HG03108 (cell line): ENCODE measurements around the gene UGT1A7.
"Not testable (repeated sequence)": the region's sequence is repeated elsewhere in the genome, so short reads cannot be mapped to it uniquely, and the experiment has no call there.

Experiments
- ATAC-seq: cut with Tn5 transposase; IDR thresholded peaks from one replicate; pipeline ENCODE4 v1.9.1; 2021; ENCODE audit warnings: moderate library complexity; ENCODE audit not compliant: unreplicated experiment

The UGT1A7 gene

DNA sequence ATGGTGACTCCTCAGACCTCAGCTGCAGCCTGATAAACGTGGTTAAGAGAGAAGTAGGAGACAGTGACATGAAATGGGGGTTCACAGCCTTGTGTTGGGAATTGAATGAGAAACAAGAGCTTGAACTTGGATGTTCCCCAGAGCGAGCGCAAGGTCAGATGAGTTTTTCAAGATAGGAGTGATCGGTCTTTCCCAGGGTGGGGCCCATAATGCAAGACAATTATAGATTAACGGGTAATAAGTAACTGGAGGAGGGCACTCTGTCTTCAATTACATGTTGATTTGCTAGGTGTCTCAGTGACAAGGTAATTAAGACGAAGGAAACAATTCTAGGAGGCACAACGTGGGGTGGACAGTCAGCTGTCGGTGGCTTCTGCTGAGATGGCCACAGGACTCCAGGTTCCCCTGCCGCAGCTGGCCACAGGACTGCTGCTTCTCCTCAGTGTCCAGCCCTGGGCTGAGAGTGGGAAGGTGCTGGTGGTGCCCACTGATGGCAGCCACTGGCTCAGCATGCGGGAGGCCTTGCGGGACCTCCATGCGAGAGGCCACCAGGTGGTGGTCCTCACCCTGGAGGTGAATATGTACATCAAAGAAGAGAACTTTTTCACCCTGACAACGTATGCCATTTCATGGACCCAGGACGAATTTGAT lies 31.0 kb downstream of the UGT1A7 start, which contains the start of gene UGT1A5:
UGT1A5 (plus strand) TSS at position 297 of the 651 bp plus-strand sequence; CDS start at position 382, 85 bp downstream.
- no peak for ATAC-seq

DNA sequence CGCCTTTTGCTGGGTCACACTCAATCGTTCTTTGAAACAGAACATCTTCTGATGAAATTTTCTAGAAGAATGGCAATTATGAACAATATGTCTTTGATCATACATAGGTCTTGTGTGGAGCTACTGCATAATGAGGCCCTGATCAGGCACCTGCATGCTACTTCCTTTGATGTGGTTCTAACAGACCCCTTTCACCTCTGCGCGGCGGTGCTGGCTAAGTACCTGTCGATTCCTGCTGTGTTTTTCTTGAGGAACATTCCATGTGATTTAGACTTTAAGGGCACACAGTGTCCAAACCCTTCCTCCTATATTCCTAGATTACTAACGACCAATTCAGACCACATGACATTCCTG lies 31.5 kb downstream of the UGT1A7 start:
- ATAC-seq = no peak

DNA sequence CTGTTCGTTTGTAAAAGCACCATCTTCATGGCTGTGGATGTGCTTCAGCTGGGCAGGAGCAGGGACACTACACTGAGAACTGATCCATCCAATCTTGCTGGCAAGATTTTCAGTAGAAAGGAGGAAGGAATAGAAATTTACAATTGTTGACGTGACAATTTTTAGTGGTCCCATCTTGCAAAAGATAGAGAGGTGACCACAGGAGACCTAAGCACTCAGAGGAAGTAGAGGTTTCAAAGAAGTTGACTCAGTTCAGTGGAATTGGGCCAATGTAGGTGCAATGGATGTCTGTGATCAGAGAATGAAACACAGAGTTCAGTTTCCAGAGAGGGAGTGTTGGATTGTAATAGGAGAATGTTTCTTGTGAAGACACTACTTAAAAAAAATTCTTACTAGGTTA lies 32.4 kb downstream of the UGT1A7 start:
- no peak for ATAC-seq

DNA sequence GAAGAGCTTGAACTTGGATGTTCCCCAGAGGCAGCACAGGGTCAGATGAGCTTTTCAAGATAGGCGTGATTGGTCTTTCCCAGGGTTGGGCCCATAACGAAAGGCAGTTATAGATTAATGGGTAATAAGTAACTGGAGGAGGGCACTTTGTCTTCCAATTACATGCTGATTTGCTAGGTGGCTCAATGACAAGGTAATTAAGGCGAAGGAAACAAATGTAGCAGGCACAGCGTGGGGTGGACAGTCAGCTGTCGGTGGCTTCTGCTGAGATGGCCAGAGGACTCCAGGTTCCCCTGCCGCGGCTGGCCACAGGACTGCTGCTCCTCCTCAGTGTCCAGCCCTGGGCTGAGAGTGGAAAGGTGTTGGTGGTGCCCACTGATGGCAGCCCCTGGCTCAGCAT lies 36.9 kb downstream of the UGT1A7 start, which contains the start of gene UGT1A4:
UGT1A4 (plus strand) TSS at position 185 of the 400 bp plus-strand sequence; CDS start at position 270, 85 bp downstream.
- no peak for ATAC-seq

DNA sequence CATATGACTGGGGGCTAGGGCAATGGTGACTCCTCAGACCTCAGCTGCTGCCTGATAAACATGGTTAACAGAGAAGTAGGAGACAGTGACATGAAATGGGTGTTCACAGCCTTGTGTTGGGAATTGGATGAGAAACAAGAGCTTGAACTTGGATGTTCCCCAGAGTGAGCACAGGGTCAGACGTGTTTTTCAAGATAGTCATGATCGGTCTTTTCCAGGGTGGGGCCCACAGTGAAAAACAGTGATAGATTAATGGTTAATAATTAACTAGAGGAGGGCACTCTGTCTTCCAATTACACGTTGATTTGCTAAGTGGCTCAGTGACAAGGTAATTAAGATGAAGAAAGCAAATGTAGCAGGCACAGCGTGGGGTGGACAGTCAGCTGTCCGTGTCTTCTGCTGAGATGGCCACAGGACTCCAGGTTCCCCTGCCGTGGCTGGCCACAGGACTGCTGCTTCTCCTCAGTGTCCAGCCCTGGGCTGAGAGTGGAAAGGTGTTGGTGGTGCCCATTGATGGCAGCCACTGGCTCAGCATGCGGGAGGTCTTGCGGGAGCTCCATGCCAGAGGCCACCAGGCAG lies 47.1 kb downstream of the UGT1A7 start, which contains the start of gene UGT1A3:
UGT1A3 (plus strand) TSS at position 320 of the 579 bp plus-strand sequence; CDS start at position 405, 85 bp downstream.
- ATAC-seq = no peak

DNA sequence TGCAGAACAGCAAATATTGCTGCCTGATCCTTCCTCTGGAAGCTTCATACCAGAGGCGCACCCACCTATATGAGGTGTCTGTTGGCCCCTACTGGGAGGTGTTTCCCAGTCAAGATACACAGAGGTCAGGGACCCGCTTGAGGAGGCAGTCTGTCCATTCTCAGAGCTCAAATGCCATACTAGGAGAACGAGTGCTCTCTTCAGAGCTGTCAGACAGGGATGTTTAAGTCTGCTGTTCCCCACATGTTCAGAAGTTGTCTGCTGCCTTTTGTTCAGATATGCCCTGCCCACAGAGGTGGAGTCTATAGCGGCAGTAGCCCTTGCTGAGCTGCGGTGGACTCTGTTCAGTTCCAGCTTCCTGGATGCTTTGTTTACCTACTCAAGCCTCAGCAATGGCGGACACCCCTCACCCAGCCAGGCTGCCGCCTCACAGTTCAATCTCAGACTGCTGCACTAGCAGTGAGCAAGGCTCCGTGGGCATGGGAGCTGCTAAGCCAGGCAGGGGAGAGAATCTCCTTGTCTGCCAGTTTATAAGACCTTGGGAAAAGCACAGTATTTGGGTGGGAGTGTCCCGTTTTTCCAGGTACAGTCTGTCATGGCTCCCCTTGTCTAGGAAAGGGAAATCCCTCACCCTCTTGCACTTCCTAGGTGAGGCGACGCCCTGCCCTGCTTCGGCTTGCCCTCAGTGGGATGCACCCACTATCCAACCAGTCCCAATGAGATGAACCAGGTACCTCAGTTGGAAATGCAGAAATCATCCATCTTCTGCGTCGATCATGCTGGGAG lies 55.4 kb downstream of the UGT1A7 start:
- ATAC-seq = not testable (repeated sequence)

DNA sequence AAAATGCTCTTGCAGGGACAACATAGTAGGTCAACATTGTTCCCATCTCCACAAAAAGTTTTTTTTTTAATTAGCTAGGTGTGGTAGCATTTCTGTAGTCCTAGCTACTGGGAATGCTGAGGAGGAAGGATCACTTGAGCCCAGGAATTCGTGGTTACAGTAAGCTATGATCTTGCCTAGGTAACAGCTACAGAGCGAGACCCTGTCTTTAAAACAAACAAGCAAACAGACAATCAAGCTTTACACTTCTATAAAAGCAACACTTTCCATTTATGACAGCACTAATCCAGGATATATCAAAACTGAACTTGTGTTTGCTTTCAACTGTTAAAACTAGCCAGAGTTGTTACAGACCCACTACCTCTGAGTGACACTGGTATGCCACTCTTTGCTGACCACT lies 59.2 kb downstream of the UGT1A7 start:
- no peak for ATAC-seq

DNA sequence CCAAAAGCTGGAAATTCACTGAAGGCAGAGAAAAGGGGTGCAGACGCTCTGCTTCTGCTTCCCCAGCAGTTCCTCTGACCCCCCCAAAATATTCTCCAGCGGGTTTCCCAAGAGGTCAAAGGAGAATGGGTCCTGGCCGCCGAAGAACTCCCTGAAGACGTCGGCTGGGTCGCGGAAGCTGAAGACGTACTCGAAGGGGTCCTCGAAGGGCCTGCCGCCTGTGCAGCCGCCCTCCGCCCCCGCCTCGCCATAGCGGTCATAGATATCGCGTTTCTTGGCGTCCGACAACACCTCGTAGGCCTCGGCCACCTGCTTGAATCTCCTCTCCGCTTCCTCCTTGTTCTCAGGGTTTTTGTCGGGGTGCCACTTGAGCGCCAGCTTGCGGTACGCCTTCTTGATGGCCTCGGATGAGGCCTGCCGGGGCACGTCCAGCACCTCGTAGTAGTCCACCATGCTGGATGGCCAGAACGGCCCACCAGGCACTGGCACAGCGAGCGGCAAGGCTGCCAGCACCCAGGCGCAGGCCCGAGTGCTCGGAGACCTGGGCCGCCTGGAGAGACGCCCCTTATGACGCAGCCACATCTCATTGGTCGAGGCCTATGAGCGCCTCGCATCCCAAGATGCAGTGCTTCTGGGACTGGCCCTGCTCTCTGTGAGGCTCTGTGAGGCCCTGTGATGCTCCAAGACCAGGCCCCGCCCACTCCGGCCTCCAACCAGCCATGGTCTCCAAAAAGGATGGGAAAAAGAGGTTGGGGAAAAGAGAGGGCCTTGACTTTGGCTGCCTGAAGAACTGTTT lies 62.0 kb downstream of the UGT1A7 start:
- ATAC-seq = no peak

DNA sequence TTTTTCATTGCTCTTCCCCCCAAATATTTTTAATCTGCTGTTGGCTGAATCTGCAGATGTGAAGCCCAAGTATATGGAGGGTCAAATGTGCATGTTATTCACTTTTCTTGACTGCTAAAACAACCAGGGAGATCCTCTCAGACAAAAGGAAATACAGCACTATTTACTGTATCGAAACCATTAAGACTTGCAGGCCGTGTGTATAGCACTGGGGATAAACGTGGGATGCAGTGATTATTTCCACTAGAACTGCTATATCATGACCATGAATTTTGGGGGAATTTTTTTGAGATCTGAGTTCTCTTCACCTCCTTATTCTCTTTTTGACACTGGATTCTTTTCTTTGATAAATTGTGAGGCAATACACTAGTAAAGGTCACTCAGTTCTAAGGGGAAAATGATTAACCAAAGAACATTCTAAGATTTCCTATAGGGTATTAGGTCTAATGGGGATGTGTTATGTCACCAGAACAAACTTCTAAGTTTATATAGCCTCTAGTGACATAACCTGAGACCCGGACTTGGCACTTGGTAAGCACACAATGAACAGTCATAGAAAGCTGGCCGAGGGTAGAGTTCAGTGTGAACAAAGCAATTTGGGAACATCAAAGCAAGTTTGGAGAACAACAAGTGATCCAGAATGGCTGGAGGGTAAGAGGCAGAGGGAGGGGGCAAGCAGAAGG lies 63.5 kb downstream of the UGT1A7 start:
- no peak for ATAC-seq

DNA sequence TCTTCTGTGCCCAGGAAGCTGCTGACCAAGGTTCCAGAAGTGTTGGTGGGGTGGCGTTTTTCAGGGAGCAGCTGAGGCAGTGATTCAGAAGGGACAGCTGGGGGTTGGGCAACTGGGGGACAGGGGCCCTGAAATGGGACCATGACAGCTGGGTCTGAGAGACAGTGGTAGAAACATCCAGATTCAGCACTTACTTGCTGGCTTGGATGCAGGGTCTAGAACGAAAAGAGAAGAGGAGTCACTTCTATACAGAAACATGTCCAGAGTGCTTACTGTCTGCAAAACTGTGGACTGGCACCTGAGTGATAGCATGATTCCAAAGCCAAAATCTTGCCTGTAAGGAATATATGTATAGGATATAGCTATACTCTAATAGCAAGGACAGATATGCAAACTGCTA lies 64.1 kb downstream of the UGT1A7 start:
- ATAC-seq = not testable (repeated sequence)

DNA sequence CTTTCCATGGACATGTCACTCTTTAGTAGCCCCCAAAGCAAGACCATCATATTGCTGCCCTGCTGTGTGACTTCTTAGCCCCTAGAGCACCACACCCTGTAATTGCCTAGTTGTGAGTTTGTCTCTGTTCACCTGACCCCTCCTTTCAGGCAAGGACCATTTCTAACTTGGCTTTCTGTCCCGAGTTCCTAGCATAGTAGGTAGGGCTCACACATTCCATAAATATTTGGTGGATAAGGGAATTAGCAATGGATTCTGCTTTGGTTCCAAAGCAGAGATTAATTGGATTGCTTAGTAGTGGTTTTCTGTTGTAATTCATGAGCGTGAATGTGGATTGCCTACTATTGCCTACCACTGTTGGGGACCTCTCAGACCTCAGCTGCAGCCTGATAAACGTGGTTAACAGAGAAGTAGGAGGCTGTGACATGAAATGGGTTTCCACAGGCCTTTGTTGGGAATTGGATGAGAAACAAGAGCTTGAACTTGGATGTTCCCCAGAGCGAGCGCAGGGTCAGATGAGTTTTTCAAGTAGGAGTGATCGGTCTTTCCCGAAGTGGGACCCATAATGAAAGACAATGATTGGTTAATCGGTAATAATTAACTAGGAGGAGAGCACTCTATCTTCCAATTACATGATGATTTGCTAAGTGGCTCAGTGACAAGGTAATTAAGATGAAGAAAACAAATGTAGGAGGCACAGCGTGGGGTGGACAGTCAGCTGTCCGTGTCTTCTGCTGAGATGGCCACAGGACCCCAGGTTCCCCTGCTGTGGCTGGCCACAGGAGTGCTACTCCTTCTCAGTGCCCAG lies 65.0 kb downstream of the UGT1A7 start:
- ATAC-seq = no peak

DNA sequence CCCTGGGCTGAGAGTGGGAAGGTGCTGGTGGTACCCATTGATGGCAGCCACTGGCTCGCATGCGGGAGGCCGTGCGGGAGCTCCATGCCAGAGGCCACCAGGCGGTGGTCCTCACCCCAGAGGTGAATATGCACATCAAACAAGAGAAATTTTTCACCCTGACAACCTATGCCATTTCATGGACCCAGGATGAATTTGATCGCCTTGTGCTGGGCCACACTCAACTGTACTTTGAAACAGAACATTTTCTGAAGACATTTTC lies 65.5 kb downstream of the UGT1A7 start:
- no peak for ATAC-seq

DNA sequence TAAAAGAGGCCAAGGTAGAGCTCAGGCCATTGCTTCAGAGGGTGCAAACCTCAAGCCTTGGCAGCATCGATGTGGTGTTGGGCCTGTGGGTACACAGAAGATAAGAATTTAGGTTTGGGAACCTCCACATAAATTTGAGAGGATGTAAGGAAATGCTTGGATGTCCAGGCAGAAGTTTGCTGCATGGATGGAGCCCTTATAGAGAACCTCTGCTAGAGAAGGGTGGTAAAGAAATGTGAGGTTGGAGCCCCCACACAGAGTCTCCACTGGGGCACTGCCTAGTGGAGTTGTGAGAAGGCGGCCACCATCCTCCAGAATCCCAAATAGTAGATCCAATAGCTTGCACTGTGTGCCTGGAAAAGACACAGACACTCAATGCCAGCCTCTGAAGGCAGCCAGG lies 69.0 kb downstream of the UGT1A7 start:
- ATAC-seq = not testable (repeated sequence)

DNA sequence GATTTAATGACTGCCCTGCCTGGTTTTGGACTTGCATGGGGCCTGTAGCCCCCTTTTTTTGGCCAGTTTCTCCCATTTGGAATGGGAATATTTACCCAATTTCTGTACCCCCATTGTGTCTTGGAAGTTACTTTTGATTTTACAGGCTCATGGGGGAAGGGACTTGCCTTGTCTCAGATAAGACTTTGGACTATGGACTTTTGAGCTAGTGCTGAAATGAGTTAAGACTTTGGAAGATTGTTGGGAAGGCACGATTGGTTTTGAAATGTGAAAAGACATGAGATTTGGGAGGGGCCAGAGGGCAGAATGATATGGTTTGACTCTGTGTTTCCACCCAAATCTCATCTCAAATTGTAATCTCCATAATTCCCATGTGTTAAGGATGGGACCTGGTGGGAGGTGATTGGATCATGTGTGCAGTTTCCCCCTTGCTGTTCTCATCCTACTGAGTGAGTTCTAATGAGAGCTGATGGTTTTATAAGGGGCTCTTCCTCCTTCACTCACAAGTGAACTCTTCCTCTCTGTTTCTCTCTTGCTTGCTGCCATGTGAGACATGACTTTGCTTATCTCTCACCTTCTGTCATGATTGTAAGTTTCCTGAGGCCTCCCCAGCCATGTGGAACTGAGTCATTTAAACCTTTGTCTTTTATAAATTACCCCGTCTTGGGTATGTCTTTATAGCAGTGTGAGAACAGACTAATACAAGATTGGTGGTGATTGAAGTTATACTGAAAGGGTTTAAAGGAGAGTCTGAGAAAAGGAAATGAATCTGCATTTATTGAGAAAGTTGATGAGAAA lies 69.7 kb downstream of the UGT1A7 start:
- not testable (repeated sequence) for ATAC-seq

DNA sequence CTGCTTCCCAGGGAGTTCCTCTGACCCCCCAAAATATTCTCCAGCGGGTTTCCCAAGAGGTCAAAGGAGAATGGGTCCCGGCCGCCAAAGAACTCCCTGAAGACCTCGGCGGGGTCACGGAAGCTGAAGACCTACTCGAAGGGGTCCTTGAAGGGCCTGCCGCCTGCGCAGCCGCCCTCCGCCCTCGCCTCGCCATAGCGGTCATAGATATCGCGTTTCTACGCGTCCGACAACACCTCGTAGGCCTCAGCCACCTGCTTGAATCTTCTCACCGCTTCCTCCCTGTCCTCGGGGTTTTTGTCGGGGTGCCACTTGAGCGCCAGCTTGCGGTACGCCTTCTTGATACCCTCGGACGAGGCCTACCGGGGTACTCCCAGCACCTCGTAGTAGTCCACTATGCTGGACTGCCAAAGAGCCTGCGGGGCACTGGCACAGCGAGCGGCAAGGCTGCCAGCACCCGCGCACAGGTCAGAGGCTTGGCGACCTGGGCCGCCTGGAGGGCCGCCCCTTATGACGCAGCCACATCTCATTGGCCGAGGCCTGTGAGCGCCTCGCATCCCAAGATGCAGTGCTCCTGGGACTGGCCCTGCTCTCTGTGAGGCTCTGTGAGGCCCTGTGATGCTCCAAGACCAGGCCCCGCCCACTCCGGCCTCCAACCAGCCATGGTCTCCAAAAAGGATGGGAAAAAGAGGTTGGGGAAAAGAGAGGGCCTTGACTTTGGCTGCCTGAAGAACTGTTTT lies 73.3 kb downstream of the UGT1A7 start:
- ATAC-seq = no peak

DNA sequence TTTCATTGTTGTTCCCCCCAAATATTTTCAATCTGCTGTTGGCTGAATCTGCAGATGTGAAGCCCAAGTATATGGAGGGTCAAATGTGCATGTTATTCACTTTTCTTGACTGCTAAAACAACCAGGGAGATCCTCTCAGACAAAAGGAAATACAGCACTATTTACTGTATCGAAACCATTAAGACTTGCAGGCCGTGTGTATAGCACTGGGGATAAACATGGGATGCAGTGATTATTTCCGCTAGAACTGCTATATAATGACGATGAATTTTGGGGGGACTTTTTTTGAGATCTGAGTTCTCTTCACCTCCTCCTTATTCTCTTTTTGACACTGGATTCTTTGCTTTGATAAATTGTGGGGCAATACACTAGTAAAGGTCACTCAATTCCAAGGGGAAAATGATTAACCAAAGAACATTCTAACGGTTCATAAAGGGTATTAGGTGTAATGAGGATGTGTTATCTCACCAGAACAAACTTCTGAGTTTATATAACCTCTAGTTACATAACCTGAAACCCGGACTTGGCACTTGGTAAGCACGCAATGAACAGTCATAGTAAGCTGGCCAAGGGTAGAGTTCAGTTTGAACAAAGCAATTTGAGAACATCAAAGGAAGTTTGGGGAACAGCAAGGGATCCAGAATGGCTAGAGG lies 74.9 kb downstream of the UGT1A7 start:
- ATAC-seq = no peak

DNA sequence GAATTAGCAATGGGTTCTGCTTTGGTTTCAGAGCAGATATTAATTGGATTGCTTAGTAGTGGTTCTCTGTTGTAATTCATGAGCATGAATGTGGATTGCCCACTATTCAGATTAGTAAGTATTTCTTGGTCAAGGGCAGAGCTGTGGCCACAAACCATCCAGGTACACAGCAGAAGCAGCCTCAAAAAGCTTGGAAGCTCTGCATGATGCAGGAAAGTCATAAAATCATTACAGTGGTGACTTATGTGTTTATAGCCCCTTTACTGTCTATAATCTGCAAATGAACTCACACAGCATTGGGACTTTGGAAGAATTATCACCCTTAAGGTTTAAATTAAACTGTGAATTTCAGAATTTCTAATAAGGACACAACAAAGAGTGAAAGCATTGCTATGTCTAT lies 76.4 kb downstream of the UGT1A7 start:
- ATAC-seq = no peak

DNA sequence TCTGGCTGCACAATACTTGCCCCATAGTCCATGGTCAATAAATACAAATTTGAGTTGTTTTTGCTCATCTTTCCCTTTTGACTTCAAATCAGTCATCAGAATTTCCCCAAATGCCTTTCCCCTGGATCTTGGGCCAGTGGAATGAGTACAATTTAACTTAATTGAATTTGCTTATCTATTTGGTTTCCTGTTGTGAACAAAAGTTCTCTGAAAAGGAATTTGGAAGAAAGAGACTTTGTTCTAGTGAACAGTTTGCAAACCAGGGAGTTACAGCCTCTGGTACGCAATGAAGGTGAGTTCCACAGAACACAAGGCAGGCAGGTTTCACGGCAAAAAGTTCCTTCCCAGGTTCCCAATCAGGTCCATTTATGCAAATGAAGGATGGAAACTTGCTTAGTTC lies 77.1 kb downstream of the UGT1A7 start:
- no peak for ATAC-seq
